Measurements from ENCODE around the gene LRIT1. TPM values are rescaled to one million over a fixed set of nuclear protein-coding genes. Genes with fewer than 3 reads are reported as not detected.

The LRIT1 gene
- total and polyA plus RNA-seq, 9 donors = not detected

GRCh38 chr10:84212014-84212413 lies 29.3 kb downstream of the LRIT1 start:
- H3K9me3 ChIP-seq = no peaks in the 10 kb centered on the region
- no peaks in the 10 kb centered on the region for H3K4me1 ChIP-seq (ENCODE audit: insufficient read depth)
- H3K27me3 ChIP-seq = no peaks in the 10 kb centered on the region
- intact Hi-C loops (cut with DNase I) = no loop called here
- no peak overlapping the region for H3K27ac ChIP-seq
- WGBS, 3 donors = 68 to 86% (median 74%) methylated on average over 5 of the region's 5 CpGs
- DNase-seq = no peak
- TF ChIP-seq EP300 (IDR thresholded peaks at IDR 0.05) (no peak), POLR2A (IDR thresholded peaks at IDR 0.05) (no peak), CTCF (IDR thresholded peaks at IDR 0.05) (no peak)
- H3K4me3 ChIP-seq = no peak overlapping the region
- no peaks in the 10 kb centered on the region for H3K36me3 ChIP-seq

GRCh38 chr10:84211566-84211965 lies 29.8 kb downstream of the LRIT1 start:
- no peak for DNase-seq
- Histone ChIP-seq H3K27ac (no peak overlapping the region), H3K4me1 (ENCODE audit: insufficient read depth) (no peaks in the 10 kb centered on the region), H3K9me3 (no peaks in the 10 kb centered on the region), H3K27me3 (no peaks in the 10 kb centered on the region), H3K4me3 (no peak overlapping the region), H3K36me3 (no peaks in the 10 kb centered on the region)
- 70 to 75% (median 73%) methylated on average over 2 of the region's 2 CpGs for WGBS, 3 donors
- intact Hi-C loops (cut with DNase I) = no loop called here
- no peak for TF ChIP-seq CTCF (IDR thresholded peaks at IDR 0.05)
- TF ChIP-seq EP300 (IDR thresholded peaks at IDR 0.05) = no peak
- TF ChIP-seq POLR2A (IDR thresholded peaks at IDR 0.05) = no peak

GRCh38 chr10:84208023-84208422 lies 33.3 kb downstream of the LRIT1 start:
- no peak overlapping the region for H3K27ac ChIP-seq
- intact Hi-C loops (cut with DNase I) = no loop called here
- no peak for DNase-seq
- WGBS, 3 donors = 79 to 89% (median 82%) methylated on average over 9 to 10 of the region's 10 CpGs
- H3K9me3 ChIP-seq = no peaks in the 10 kb centered on the region
- H3K4me3 ChIP-seq = no peak overlapping the region
- TF ChIP-seq EP300 (IDR thresholded peaks at IDR 0.05) (no peak), CTCF (IDR thresholded peaks at IDR 0.05) (no peak), POLR2A (IDR thresholded peaks at IDR 0.05) (no peak)
- H3K4me1 ChIP-seq (ENCODE audit: insufficient read depth) = no peaks in the 10 kb centered on the region
- H3K27me3 ChIP-seq = no peaks in the 10 kb centered on the region
- no peaks in the 10 kb centered on the region for H3K36me3 ChIP-seq

DNA sequence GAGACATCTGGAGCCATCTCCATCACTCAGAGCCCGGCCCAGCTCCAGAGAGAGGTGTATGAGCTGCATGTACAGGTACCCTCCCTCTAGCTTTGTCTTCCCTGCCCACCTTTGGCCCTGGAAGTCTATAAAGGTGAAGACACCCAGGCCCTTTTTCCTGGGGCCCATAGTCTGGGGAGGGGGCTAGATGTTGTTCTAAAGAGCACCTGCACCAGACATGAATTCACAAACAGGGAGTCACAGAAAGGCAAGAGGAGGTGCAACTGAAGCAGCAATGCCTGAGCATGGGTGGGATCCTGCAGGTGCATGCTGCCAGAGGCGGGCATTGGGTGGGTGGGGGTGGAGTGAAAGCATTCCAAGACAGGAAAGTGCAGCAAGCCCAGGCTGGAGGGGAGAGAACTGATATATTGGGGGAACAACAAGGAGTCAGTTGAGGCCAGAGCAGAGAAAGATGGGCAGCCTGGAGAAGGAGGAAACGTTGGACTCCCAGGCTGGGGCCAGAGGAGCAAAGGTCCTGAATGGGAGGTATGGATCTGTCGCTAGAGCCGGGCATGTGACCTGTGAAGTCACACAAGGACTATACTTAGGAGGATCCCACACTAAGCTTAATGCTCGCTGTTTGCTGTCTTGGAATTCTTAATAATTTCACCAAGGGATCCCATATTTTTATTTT lies 35.4 kb downstream of the LRIT1 start:
- TF ChIP-seq CTCF (IDR thresholded peaks at IDR 0.05) (no peak), POLR2A (IDR thresholded peaks at IDR 0.05) (no peak), EP300 (IDR thresholded peaks at IDR 0.05) (no peak)
- no peak overlapping the region for H3K27ac ChIP-seq
- H3K4me1 ChIP-seq (ENCODE audit: insufficient read depth) = no peaks in the 10 kb centered on the region
- DNase-seq = no peak
- no peaks in the 10 kb centered on the region for H3K9me3 ChIP-seq
- no peak overlapping the region for H3K4me3 ChIP-seq
- WGBS, 3 donors = 53 to 63% (median 61%) methylated on average over 6 of the region's 6 CpGs
- intact Hi-C loops (cut with DNase I) = no loop called here
- H3K27me3 ChIP-seq = no peaks in the 10 kb centered on the region
- H3K36me3 ChIP-seq = no peaks in the 10 kb centered on the region

Data from ovary (tissue), 9 donors.